Upper lobe of left lung (tissue), 6 donors: ENCODE measurements around the gene RPL37A. TPM values are rescaled to one million over a fixed set of nuclear protein-coding genes. Genes with fewer than 3 reads are reported as not detected.

Experiments used
- ATAC-seq, 2 donors: fragments of 200-7000 bp; cut with Tn5 transposase; one replicate each; pipeline ENCODE4 v1.9.1; 2022; ENCODE audit warnings: mild to moderate bottlenecking in 2 of 2, moderate library complexity in 2 of 2; ENCODE audit not compliant: low FRiP score in 2 of 2
- DNase-seq, 2 donors: peaks; one replicate each; pipeline ENCODE4 v3.0.0-alpha.2; 2019 to 2020
- H3K27ac ChIP-seq, 4 donors: fragments of 200-600 bp; sonication (generic); one replicate each; pipeline ENCODE4 v1.5.1; 2016 to 2019
- H3K27me3 ChIP-seq, 4 donors: fragments of 200-600 bp; sonication (generic); one replicate each; pipeline ENCODE4 v1.5.1; 2017 to 2019
- H3K36me3 ChIP-seq, 4 donors: fragments of 200-600 bp; sonication (generic); one replicate each; pipeline ENCODE4 v1.5.1; 2016 to 2019
- H3K4me1 ChIP-seq, 4 donors: fragments of 200-600 bp; sonication (generic); one replicate each; pipeline ENCODE4 v1.5.1; 2018 to 2019
- H3K4me3 ChIP-seq, 4 donors: fragments of 200-600 bp; sonication (generic); one replicate each; pipeline ENCODE4 v1.5.1; 2017 to 2019; ENCODE audit warnings: mild to moderate bottlenecking in 2 of 4, moderate library complexity in 1 of 4
- H3K9me3 ChIP-seq, 4 donors: fragments of 200-600 bp; sonication (generic); one replicate each; pipeline ENCODE4 v1.5.1; 2018 to 2019
- CTCF ChIP-seq, 6 experiments: fragments of 450-650 bp in 4 of 6; fragments of 200-600 bp in 2 of 6; sonication (generic) in 2 of 6; IDR thresholded peaks; one replicate each; pipeline ENCODE4 v1.5.1; 2016 to 2019; ENCODE audit warnings: antibody characterized with exemption in 6 of 6
- EP300 ChIP-seq, 4 donors: sonication (generic); formaldehyde crosslinking; IDR thresholded peaks; one replicate each; pipeline ENCODE4 v1.5.1; 2017; ENCODE audit warnings: antibody characterized with exemption in 4 of 4, control low read depth in 2 of 4
- POLR2A ChIP-seq, 4 donors: fragments of 450-650 bp; IDR thresholded peaks; one replicate each; pipeline ENCODE4 v1.5.1; 2016 to 2017; ENCODE audit warnings: antibody characterized with exemption in 4 of 4, mild to moderate bottlenecking in 2 of 4
- POLR2AphosphoS5 ChIP-seq, 2 donors: sonication (generic); formaldehyde crosslinking; IDR thresholded peaks; one replicate each; pipeline ENCODE4 v1.5.1; 2017; ENCODE audit warnings: antibody characterized with exemption in 2 of 2
- WGBS, 2 donors: methylation state at CpG; one replicate each; pipeline ENCODE4 v1.1.5; 2017 to 2018; 5-methylcytosine and 5-hydroxymethylcytosine counted together
- total RNA-seq, 6 donors: library from RNA; depleted of rRNA in 4 of 6; stranded (reverse); fragments of >200 nt in 4 of 6; gene quantifications; one replicate each; pipeline versions ENCODE4 v1.1.0 to v1.2.1, GENCODE V29; 2016 to 2021
- donor health status: DM: no; HTN: no; CAD: no; lungs with moderate emphysema.
- donor health status: DM: no; HTN: yes; CAD: no; lungs with severe emphysema.

RPL37A gene
- total RNA-seq, 6 donors from 2014 or later: 694 to 2,232 (median 1,163) TPM

- Histone ChIP-seq H3K36me3 (peaks cover 0 to 20% (median 9%) of the 10 kb centered on the region in 4 donors), H3K27me3 (no peaks in the 10 kb centered on the region), H3K27ac (no peak overlapping the region), H3K4me1 (no peaks in the 10 kb centered on the region), H3K9me3 (no peaks in the 10 kb centered on the region), H3K4me3 (no peak overlapping the region)
- TF ChIP-seq POLR2AphosphoS5 (IDR thresholded peaks at IDR 0.05) (no peak), EP300 (IDR thresholded peaks at IDR 0.05) (no peak), CTCF (IDR thresholded peaks at IDR 0.05) (no peak), POLR2A (IDR thresholded peaks at IDR 0.05) (no peak)
- WGBS, 2 donors: 57 to 72% methylated on average over 5 of the region's 5 CpGs
- DNase-seq (no peak), ATAC-seq (peak in 1 of 2 donors; percentile 53)
Observed at GRCh38 chr2:216485745-216486144, 12.9 kb upstream of the RPL37A start.

GRCh38 chr2:216486271-216486670, 12.4 kb upstream of the RPL37A start:
- H3K9me3 ChIP-seq: no peaks in the 10 kb centered on the region
- DNase-seq: no peak
- 77 to 91% methylated on average over 7 of the region's 7 CpGs for WGBS, 2 donors
- no peak for TF ChIP-seq POLR2A (IDR thresholded peaks at IDR 0.05)
- no peak for TF ChIP-seq CTCF (IDR thresholded peaks at IDR 0.05)
- TF ChIP-seq POLR2AphosphoS5 (IDR thresholded peaks at IDR 0.05): no peak
- TF ChIP-seq EP300 (IDR thresholded peaks at IDR 0.05): no peak
- peak overlapping the region in 1 of 4 donors; percentile 46 for H3K27ac ChIP-seq
- no peak overlapping the region for H3K4me3 ChIP-seq
- no peak for ATAC-seq
- H3K36me3 ChIP-seq: peaks cover 0 to 15% (median 6%) of the 10 kb centered on the region in 4 donors
- H3K4me1 ChIP-seq: no peaks in the 10 kb centered on the region
- H3K27me3 ChIP-seq: no peaks in the 10 kb centered on the region

GRCh38 chr2:216486708-216487107, 11.9 kb upstream of the RPL37A start:
- H3K27ac ChIP-seq: peak overlapping the region in 1 of 4 donors; percentile 46
- H3K36me3 ChIP-seq: peaks cover 0 to 15% (median 4%) of the 10 kb centered on the region in 4 donors
- 35 to 45% methylated on average over 4 of the region's 4 CpGs for WGBS, 2 donors
- ATAC-seq: peak in 1 of 2 donors; percentile 64
- H3K9me3 ChIP-seq: no peaks in the 10 kb centered on the region
- no peak overlapping the region for H3K4me3 ChIP-seq
- TF ChIP-seq EP300 (IDR thresholded peaks at IDR 0.05) (no peak), POLR2A (IDR thresholded peaks at IDR 0.05) (no peak), CTCF (IDR thresholded peaks at IDR 0.05) (no peak), POLR2AphosphoS5 (IDR thresholded peaks at IDR 0.05) (no peak)
- DNase-seq: peak in 1 of 2 donors; percentile 32
- no peaks in the 10 kb centered on the region for H3K27me3 ChIP-seq
- H3K4me1 ChIP-seq: peaks cover 0 to 2% (median 0%) of the 10 kb centered on the region in 4 donors

GRCh38 chr2:216490061-216490460, 8.6 kb upstream of the RPL37A start:
- ATAC-seq (no peak), DNase-seq (no peak)
- no peaks in the 10 kb centered on the region for H3K36me3 ChIP-seq
- no peaks in the 10 kb centered on the region for H3K27me3 ChIP-seq
- H3K4me3 ChIP-seq: no peak overlapping the region
- no peak overlapping the region for H3K27ac ChIP-seq
- no peak for TF ChIP-seq EP300 (IDR thresholded peaks at IDR 0.05)
- no peak for TF ChIP-seq POLR2AphosphoS5 (IDR thresholded peaks at IDR 0.05)
- no peak for TF ChIP-seq CTCF (IDR thresholded peaks at IDR 0.05)
- no peak for TF ChIP-seq POLR2A (IDR thresholded peaks at IDR 0.05)
- no peaks in the 10 kb centered on the region for H3K9me3 ChIP-seq
- WGBS, 2 donors: 18 to 51% methylated on average over 1 of the region's 1 CpG
- peaks cover 0 to 10% (median 2%) of the 10 kb centered on the region in 4 donors for H3K4me1 ChIP-seq
